Mucosa of stomach (tissue), 1 donor: Measurements from ENCODE around the gene CDKN1A.

ENCODE experiments used
- H3K27me3 ChIP-seq: one replicate; pipeline ENCODE4 v1.7.0; 2013; ENCODE audit warnings: mild to moderate bottlenecking, low read length; ENCODE audit not compliant: control insufficient read depth, insufficient read depth
- H3K36me3 ChIP-seq: one replicate; pipeline ENCODE4 v1.7.0; 2013; ENCODE audit warnings: low read length; ENCODE audit not compliant: control insufficient read depth, insufficient read depth
- H3K4me1 ChIP-seq: one replicate; pipeline ENCODE4 v1.7.0; 2013; ENCODE audit warnings: mild to moderate bottlenecking, low read length; ENCODE audit not compliant: control insufficient read depth, insufficient read depth
- H3K4me3 ChIP-seq: one replicate; pipeline ENCODE4 v1.7.0; 2013; ENCODE audit warnings: low read length
- H3K9ac ChIP-seq: one replicate; pipeline ENCODE4 v1.7.0; 2013; ENCODE audit warnings: mild to moderate bottlenecking, low read length, moderate library complexity
- H3K9me3 ChIP-seq: one replicate; pipeline ENCODE4 v1.7.0; 2013; ENCODE audit warnings: mild to moderate bottlenecking, low read length, moderate library complexity; ENCODE audit not compliant: control insufficient read depth
- donor health status: Pancreatic carcinoma.

CDKN1A gene

DNA sequence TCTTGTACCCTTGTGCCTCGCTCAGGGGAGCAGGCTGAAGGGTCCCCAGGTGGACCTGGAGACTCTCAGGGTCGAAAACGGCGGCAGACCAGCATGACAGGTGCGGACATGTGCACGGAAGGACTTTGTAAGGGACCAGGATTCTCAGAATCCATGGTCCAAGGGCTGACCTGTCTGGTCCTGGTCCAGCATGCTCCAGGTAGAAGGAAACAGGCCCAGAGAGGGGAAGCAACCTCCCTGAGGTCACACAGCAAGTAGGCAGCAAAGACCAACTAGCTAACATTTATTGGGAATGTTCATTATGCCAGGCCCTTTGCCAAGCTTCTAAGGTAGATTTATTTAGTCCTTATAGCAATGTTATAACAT, 5.9 kb downstream of the CDKN1A start:
- H3K9me3 ChIP-seq: no peaks in the 10 kb centered on the region
- peaks cover 44% of the 10 kb centered on the region for H3K4me1 ChIP-seq
- H3K36me3 ChIP-seq: peaks cover 37% of the 10 kb centered on the region
- no peak overlapping the region for H3K9ac ChIP-seq
- no peaks in the 10 kb centered on the region for H3K27me3 ChIP-seq
- no peak overlapping the region for H3K4me3 ChIP-seq

GRCh38 chr6:36685166-36685924, 6.8 kb downstream of the CDKN1A start:
- Histone ChIP-seq H3K4me3 (no peak overlapping the region), H3K9me3 (no peaks in the 10 kb centered on the region), H3K36me3 (peaks cover 37% of the 10 kb centered on the region), H3K9ac (no peak overlapping the region), H3K4me1 (peaks cover 44% of the 10 kb centered on the region), H3K27me3 (no peaks in the 10 kb centered on the region)

DNA sequence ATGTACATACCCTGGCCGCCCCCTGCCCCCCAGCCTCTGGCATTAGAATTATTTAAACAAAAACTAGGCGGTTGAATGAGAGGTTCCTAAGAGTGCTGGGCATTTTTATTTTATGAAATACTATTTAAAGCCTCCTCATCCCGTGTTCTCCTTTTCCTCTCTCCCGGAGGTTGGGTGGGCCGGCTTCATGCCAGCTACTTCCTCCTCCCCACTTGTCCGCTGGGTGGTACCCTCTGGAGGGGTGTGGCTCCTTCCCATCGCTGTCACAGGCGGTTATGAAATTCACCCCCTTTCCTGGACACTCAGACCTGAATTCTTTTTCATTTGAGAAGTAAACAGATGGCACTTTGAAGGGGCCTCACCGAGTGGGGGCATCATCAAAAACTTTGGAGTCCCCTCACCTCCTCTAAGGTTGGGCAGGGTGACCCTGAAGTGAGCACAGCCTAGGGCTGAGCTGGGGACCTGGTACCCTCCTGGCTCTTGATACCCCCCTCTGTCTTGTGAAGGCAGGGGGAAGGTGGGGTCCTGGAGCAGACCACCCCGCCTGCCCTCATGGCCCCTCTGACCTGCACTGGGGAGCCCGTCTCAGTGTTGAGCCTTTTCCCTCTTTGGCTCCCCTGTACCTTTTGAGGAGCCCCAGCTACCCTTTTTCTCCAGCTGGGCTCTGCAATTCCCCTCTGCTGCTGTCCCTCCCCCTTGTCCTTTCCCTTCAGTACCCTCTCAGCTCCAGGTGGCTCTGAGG, 7.6 kb downstream of the CDKN1A start:
- no peaks in the 10 kb centered on the region for H3K9me3 ChIP-seq
- no peak overlapping the region for H3K9ac ChIP-seq
- peaks cover 37% of the 10 kb centered on the region for H3K36me3 ChIP-seq
- no peaks in the 10 kb centered on the region for H3K27me3 ChIP-seq
- H3K4me3 ChIP-seq: no peak overlapping the region
- peaks cover 39% of the 10 kb centered on the region for H3K4me1 ChIP-seq

DNA sequence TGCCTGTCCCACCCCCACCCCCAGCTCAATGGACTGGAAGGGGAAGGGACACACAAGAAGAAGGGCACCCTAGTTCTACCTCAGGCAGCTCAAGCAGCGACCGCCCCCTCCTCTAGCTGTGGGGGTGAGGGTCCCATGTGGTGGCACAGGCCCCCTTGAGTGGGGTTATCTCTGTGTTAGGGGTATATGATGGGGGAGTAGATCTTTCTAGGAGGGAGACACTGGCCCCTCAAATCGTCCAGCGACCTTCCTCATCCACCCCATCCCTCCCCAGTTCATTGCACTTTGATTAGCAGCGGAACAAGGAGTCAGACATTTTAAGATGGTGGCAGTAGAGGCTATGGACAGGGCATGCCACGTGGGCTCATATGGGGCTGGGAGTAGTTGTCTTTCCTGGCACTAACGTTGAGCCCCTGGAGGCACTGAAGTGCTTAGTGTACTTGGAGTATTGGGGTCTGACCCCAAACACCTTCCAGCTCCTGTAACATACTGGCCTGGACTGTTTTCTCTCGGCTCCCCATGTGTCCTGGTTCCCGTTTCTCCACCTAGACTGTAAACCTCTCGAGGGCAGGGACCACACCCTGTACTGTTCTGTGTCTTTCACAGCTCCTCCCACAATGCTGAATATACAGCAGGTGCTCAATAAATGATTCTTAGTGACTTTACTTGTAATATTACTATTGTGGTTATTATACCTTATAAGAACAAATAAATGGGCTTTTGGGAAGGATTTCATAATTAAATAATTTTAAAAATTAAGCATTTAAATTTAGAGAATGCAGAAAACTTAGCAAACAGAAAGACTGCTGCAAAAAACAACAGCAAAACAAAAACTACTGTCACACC, 8.4 kb downstream of the CDKN1A start:
- no peaks in the 10 kb centered on the region for H3K9me3 ChIP-seq
- no peak overlapping the region for H3K4me3 ChIP-seq
- H3K4me1 ChIP-seq: peaks cover 35% of the 10 kb centered on the region
- H3K36me3 ChIP-seq: peaks cover 37% of the 10 kb centered on the region
- H3K9ac ChIP-seq: no peak overlapping the region
- no peaks in the 10 kb centered on the region for H3K27me3 ChIP-seq

GRCh38 chr6:36688063-36688738, 9.7 kb downstream of the CDKN1A start:
- peaks cover 31% of the 10 kb centered on the region for H3K4me1 ChIP-seq
- H3K36me3 ChIP-seq: peaks cover 37% of the 10 kb centered on the region
- no peaks in the 10 kb centered on the region for H3K27me3 ChIP-seq
- no peaks in the 10 kb centered on the region for H3K9me3 ChIP-seq
- H3K4me3 ChIP-seq: no peak overlapping the region
- H3K9ac ChIP-seq: no peak overlapping the region

GRCh38 chr6:36688739-36689075, 10.2 kb downstream of the CDKN1A start:
- no peaks in the 10 kb centered on the region for H3K27me3 ChIP-seq
- H3K9me3 ChIP-seq: no peaks in the 10 kb centered on the region
- H3K4me3 ChIP-seq: no peak overlapping the region
- H3K4me1 ChIP-seq: peaks cover 27% of the 10 kb centered on the region
- peaks cover 33% of the 10 kb centered on the region for H3K36me3 ChIP-seq
- no peak overlapping the region for H3K9ac ChIP-seq

GRCh38 chr6:36691011-36691410, 12.5 kb downstream of the CDKN1A start:
- H3K9ac ChIP-seq: no peak overlapping the region
- H3K27me3 ChIP-seq: no peaks in the 10 kb centered on the region
- H3K36me3 ChIP-seq: peaks cover 11% of the 10 kb centered on the region
- H3K4me3 ChIP-seq: no peak overlapping the region
- no peaks in the 10 kb centered on the region for H3K9me3 ChIP-seq
- peaks cover 13% of the 10 kb centered on the region for H3K4me1 ChIP-seq

DNA sequence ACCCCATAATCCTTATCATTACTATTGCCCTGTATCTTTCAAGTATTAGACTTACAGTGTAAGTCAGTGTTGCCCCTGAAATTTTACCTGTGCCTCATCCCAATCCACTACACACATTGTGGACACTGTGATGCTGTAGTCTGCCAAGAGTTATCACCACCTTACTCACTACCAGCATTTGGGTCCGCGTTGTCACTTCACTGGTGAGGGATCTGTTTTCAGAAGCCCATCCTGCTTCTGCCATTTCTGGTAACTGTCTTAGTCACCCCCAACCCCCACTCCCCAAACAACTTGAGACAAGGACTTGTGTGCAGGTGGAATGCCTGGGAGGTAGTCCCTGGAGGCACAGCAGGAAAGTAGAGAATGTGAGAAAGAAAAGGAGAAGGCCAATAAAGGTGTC, 13.1 kb downstream of the CDKN1A start:
- Histone ChIP-seq H3K4me1 (peaks cover 10% of the 10 kb centered on the region), H3K4me3 (no peak overlapping the region), H3K27me3 (no peaks in the 10 kb centered on the region), H3K9me3 (no peaks in the 10 kb centered on the region), H3K36me3 (peaks cover 5% of the 10 kb centered on the region), H3K9ac (no peak overlapping the region)

DNA sequence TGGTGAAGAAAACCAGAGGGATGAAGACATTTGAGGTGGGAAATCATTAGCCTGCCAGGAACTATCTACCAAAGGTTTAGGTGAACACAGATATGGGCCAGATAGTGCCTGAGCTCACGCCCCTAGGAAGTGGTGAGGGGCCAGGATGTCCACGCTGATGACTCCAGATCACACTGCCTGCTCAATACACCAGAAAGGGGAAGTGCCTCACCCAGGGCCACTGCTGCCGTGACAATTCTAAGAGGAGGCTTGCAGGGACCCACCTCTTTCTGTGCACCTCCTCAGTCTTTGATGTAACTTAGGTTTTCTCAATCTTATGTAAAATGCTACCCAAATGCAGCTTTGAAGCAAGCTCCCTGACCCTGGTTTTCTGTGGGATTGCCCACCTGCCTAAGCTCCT, 13.7 kb downstream of the CDKN1A start:
- H3K4me3 ChIP-seq: no peak overlapping the region
- H3K27me3 ChIP-seq: no peaks in the 10 kb centered on the region
- no peak overlapping the region for H3K9ac ChIP-seq
- H3K36me3 ChIP-seq: no peaks in the 10 kb centered on the region
- H3K9me3 ChIP-seq: no peaks in the 10 kb centered on the region
- peaks cover 10% of the 10 kb centered on the region for H3K4me1 ChIP-seq

- H3K9me3 ChIP-seq: no peaks in the 10 kb centered on the region
- H3K4me3 ChIP-seq: no peak overlapping the region
- H3K9ac ChIP-seq: no peak overlapping the region
- H3K4me1 ChIP-seq: peaks cover 11% of the 10 kb centered on the region
- H3K36me3 ChIP-seq: no peaks in the 10 kb centered on the region
- no peaks in the 10 kb centered on the region for H3K27me3 ChIP-seq
These were observed 14.6 kb downstream of the CDKN1A start for GRCh38 chr6:36692861-36693702.

GRCh38 chr6:36694616-36695015, 16.1 kb downstream of the CDKN1A start:
- no peak overlapping the region for H3K4me3 ChIP-seq
- no peaks in the 10 kb centered on the region for H3K27me3 ChIP-seq
- no peaks in the 10 kb centered on the region for H3K9me3 ChIP-seq
- peaks cover 21% of the 10 kb centered on the region for H3K4me1 ChIP-seq
- no peaks in the 10 kb centered on the region for H3K36me3 ChIP-seq
- H3K9ac ChIP-seq: no peak overlapping the region
